NCI-H82 treated with DMSO at 0.1 percent for 48 hours (cell line): ENCODE data around the gene PLXND1.
"Not testable (repeated sequence)": the region's sequence is repeated elsewhere in the genome, so short reads cannot be mapped to it uniquely, and the experiment has no call there.

Source experiments
- DNase-seq: peaks from one replicate; lab custom pipeline; 2025; ENCODE audit not compliant: unreplicated experiment; lab: John Stamatoyannopoulos, UW

Gene PLXND1

GRCh38 chr3:129615751-129616281 lies 9.3 kb upstream of the PLXND1 start:
- DNase-seq, result no peak

DNA sequence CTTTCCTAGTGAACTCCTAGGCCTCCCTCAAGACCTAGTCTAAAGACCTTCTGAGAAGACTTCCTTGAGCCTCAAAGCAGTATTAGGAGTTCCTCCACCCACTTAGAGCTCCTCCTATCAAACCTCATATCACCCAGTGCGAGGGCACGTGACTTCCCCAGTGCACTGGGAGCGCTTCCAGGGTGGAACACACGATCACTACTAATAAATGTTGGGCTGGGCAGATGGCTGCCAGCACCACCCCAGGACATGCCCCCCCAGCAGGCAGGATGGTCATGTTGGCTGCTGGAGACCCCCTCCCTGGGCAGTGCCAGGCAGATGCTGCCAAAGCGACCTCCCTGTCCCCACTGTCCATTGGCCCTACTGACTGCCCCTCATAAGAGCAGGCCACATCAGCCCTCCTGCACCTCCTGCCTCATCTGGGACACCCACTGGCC lies 8.5 kb upstream of the PLXND1 start:
- DNase-seq, result no peak

- DNase-seq, result no peak
Measured at GRCh38 chr3:129614435-129614834, 8.0 kb upstream of the PLXND1 start.

DNA sequence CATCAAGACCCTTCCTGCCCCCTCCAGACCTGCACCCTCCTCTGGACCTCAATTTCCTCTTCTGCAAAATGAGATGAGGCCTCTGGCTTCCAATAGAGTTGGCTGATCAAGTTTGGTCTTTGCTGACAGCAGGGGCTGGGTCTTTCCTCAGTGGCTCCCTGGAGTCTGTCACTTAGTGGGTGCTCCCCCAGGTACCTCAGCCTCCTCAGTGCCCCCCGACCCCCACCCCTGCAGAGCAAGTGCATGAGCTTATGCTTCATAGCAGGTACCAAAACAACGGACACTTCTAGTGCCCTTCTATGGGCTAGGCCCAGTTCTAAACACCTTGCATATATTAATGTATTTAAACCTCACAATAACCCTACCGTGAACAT lies 6.9 kb upstream of the PLXND1 start:
- DNase-seq, result no peak

DNA sequence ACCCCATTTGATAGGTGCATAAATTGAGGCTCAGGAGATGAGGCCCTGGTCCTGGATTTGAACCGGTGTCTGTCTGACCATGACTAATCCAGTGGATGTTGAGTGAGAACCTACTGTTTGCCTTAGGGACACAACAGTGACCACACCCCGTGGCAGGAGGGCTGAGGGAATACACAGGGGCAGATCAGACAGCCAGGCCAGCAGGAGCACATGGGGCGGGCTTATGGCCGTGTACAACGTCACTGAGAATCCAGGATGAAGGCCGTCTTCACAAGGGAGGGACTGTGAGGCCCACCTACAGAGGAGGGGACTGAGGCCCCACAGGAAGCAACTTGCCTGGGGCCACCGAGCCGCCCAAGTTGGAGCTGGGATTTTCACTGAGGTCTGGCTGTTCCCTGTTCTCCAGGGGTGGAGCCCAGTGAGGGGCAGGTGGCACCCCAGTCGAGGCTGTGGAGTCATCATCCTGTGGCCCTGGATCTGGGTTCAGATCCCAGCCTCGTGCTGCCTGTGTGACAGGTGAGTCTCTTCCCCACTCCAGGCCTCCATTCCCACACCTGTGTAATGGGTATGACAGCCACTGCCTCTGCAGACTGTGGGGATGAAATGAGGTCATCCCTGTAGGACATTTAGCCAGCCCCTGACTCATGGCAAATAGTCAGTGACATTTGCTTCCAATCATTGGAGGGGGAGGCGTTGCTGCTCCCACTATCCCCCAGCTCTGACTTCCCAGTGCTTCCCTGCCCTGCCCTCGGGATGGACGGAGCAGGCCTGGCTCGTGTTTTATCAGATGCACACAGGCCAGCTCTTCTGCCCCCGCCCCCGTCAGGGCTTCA lies 6.3 kb upstream of the PLXND1 start:
- no peak for DNase-seq

GRCh38 chr3:129611812-129612533 lies 5.5 kb upstream of the PLXND1 start:
- no peak for DNase-seq

DNA sequence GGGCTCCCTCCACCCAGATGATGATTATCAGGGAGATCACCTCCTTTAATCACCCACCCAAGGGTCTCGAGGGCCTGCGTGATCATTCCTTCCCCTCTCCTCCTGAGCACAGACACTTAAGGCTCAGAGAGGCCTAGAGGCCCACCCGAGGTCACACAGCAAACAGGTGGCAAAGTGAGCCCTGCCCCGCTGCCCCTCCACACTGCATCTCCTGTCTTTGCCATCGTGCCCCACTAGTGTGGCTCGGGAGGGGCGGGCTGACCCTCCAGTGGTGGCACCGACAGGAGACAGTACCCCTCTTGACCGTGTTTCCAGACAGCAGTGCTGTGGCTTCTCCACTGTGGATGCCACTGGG lies 4.9 kb upstream of the PLXND1 start:
- no peak for DNase-seq

- DNase-seq, result not testable (repeated sequence)
Measured at GRCh38 chr3:129610794-129611445, 4.4 kb upstream of the PLXND1 start.

- no peak for DNase-seq
Measured at GRCh38 chr3:129610276-129610675, 3.8 kb upstream of the PLXND1 start.

- DNase-seq, result no peak
Measured at GRCh38 chr3:129609591-129610182, 3.2 kb upstream of the PLXND1 start.

GRCh38 chr3:129608936-129609590 lies 2.6 kb upstream of the PLXND1 start:
- DNase-seq, result no peak

GRCh38 chr3:129608087-129608935 lies 1.8 kb upstream of the PLXND1 start:
- peak; percentile 55 for DNase-seq

DNA sequence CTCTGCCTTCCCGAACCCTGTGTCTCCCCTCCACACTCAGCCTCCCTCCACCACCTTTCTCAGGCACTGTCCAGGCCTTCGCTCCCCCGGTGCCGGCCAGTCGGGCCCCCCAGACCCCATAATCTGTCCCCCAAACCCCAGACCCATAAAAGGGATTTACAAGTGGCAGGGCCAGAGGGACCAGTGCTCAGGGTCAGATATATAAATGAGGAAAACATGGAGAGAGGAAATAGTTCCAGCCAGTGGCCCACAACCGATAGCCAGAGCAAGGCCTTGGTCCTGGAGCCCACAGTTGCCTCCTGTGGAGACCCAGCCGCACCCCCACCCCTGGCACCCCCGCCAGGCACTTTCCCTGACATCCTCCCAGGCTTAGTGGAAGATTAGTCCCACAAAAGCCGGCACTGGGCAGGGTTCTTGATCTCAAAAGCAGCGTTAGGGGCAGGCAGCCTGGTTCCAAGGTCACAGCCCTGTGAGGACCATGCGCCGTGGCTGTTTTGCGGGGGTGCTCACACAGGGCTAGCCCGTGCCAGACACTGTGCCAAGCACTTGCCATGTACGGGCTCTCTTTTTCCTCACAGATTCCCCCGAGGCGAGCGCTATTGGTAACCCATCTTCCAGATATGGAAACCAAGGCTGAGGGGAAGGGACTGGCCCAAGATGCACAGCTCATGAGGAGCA lies 1.1 kb upstream of the PLXND1 start:
- no peak for DNase-seq

- DNase-seq, result no peak
Measured at GRCh38 chr3:129605922-129606635, 397 bp downstream of the PLXND1 start.

DNA sequence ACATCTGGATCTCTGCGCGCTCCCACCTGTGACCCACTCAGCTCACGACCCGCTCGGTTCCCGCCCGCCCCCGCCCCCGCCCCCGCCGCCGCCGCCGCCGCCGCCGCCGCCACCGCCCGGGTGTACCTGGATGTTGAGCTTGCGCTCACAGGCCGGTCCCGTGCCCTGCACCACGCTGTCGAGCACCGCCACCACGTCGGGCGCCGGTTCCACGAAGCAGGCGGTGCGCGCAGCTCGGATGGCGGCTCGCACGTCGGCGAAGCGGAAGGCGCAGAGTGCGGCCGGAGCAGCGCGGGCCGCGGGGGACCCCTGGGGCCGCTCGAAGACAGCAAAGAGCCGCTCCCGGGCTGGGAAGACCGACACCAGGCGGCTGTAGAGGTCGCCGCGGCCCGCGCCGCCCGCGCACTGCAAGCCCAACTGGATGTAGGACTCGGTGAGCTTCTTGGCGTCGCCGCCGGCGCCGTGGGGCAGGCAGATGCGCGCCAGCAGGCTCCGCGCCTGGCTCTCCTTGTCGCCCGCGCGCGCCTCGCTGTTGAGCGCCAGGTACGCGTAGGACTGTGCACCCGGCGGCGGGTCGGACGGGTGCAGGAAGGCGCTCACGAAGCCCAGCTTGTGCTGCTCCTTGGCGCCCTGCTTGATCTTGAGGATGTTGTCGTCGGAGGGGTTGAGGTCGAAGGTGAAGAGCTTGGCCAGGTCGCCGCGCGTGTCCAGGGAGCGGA lies 1.1 kb downstream of the PLXND1 start:
- DNase-seq, result peak; percentile 27

DNA sequence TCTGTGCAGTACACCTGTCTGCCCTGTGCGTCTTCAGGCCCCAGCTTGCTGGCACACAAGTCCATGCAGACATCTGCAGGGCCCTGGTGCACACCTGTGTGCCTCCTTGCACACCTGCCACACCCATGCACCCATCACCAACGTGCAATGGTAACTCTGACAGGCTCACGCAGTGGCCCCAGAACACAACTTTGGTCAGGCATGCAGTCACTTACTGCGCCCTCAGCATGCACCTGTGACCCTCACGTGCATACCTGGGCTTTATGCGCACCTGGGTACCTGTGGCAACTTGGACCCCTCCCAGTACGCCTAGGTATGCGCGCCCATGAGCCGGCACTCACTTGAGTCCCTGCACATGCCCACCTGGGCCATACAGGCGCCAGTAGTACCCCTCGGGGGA lies 1.7 kb downstream of the PLXND1 start:
- no peak for DNase-seq

DNA sequence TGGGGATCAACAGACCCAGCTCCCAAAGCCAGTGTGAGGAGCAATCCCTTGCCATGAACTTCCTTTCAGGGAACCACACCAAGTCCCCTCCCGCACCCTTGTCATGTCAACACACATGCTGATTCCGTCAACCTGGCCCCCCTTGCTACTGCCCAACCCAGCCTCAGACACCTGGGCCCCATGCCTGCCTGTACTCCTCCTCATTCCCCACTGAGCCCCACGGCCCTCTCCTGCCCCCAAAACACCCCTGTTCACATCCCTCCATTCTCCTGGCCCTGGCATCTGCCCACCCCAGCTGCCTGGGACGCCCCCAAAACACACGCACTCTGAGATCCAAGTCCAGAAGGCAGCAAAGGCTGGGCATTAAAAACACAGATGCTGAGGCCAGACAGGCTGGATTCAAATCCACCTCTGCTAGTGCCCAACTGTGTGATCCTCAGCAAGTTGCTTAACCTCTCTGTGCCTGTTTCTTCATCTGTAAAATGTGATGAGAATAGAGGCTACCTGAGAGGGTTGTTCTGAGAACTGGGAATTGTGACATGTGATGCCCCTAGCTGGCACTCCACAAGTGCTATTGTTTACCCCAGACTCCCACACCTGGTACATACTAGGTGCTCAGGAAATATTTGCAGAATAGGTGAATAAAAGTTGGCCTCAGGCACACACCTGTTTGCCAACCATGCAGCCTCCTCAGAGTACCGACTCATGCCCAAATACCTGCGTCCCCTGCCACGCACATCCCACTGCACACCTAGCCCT lies 2.3 kb downstream of the PLXND1 start:
- no peak for DNase-seq
